ENCODE data around the gene IL19. TPM values are rescaled to one million over a fixed set of nuclear protein-coding genes. Genes with fewer than 3 reads are reported as not detected.

Gene IL19
- total RNA-seq (2022; extraction: Qiagen RNA extraction; ENCODE audit: low read depth) = not detected in 5 replicates

GRCh38 chr1:206770531-206771337, at the start of gene IL19:
Gene IL19 (plus strand): TSS chr1:206770773. CDS start chr1:206836663, 65,890 bp downstream.

GRCh38 chr1:206772243-206772937, 1.8 kb downstream of the IL19 start, which contains the start of gene IL10:
Gene IL10 (minus strand): TSS chr1:206772494. CDS start chr1:206772435, 59 bp downstream.

DNA sequence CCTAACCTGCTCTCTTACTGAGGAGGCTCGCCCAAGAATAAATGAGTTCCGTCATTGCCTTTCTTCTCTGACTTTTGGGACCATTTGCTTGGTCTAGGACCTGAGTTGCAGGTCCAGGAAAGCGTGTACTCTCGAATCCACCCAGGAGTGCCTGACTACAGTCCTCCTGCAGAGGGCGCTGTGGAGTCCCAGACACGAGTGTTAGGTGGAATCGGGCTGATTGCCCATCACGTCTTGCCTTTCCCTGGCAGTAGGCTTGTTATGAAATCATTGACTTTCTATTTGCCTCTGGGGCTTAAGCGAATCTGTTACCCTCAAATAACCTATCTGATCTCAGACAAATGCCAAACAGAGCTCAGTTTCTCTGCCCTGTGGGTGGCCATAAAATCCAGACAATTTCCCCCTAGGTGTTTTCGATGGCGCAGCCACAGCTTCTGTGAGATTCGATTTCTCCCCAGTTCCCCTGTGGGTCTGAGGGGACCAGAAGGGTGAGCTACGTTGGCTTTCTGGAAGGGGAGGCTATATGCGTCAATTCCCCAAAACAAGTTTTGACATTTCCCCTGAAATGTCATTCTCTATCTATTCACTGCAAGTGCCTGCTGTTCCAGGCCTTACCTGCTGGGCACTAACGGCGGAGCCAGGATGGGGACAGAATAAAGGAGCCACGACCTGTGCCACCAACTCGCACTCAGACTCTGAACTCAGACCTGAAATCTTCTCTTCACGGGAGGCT, 94.5 kb downstream of the IL19 start, which contains the start of gene IL20:
Gene IL20, plus strand, starts transcription at position 685 of the 733 bp plus-strand sequence. CDS start 230 bp downstream, outside the sequence.

Other genes starting within 250 kb of the IL19 start
- 30.8 to 35.7 TPM (median 34.9 TPM) in 5 replicates for gene EIF2D, start 158.3 kb upstream of the IL19 start, total RNA-seq (2022; extraction: Qiagen RNA extraction; ENCODE audit: low read depth)
- 8.1 to 10.7 TPM (median 9.7 TPM) in 5 replicates for gene DYRK3, start 135.2 kb upstream of the IL19 start, total RNA-seq (2022; extraction: Qiagen RNA extraction; ENCODE audit: low read depth)
- 71.9 to 87.9 TPM (median 84.8 TPM) in 5 replicates for gene MAPKAPK2, start 85.9 kb upstream of the IL19 start, total RNA-seq (2022; extraction: Qiagen RNA extraction; ENCODE audit: low read depth)
- not detected in 5 replicates for gene IL10, start 1.7 kb downstream of the IL19 start, total RNA-seq (2022; extraction: Qiagen RNA extraction; ENCODE audit: low read depth)
- gene IL20, start 94.8 kb downstream of the IL19 start, total RNA-seq (2022; extraction: Qiagen RNA extraction; ENCODE audit: low read depth) = not detected in 5 replicates
- gene IL24, start 126.7 kb downstream of the IL19 start, total RNA-seq (2022; extraction: Qiagen RNA extraction; ENCODE audit: low read depth) = 0.25 to 0.60 TPM (median 0.31 TPM) in 5 replicates
- 3.3 to 6.4 TPM (median 4.4 TPM) in 5 replicates for gene FCMR, start 151.2 kb downstream of the IL19 start, total RNA-seq (2022; extraction: Qiagen RNA extraction; ENCODE audit: low read depth)
- not detected in 5 replicates for gene PIGR, start 175.7 kb downstream of the IL19 start, total RNA-seq (2022; extraction: Qiagen RNA extraction; ENCODE audit: low read depth)
- not detected in 5 replicates for gene FCAMR, start 199.7 kb downstream of the IL19 start, total RNA-seq (2022; extraction: Qiagen RNA extraction; ENCODE audit: low read depth)